Activated naive CD4-positive, alpha-beta T cell treated with anti-CD3 and anti-CD28 coated beads, Interleukin-2, amount 50 U/mL, for 16 hours (primary cell): Measurements from ENCODE around the gene CADM4.
"Not testable (repeated sequence)": the region's sequence is repeated elsewhere in the genome, so short reads cannot be mapped to it uniquely, and the experiment has no call there.

Experiments
- DNase-seq: peaks from one replicate; pipeline ENCODE4 v3.0.0-alpha.2; 2020

The CADM4 gene

GRCh38 chr19:43660971-43661360 is 21.3 kb upstream of the CADM4 start:
- no peak for DNase-seq

DNA sequence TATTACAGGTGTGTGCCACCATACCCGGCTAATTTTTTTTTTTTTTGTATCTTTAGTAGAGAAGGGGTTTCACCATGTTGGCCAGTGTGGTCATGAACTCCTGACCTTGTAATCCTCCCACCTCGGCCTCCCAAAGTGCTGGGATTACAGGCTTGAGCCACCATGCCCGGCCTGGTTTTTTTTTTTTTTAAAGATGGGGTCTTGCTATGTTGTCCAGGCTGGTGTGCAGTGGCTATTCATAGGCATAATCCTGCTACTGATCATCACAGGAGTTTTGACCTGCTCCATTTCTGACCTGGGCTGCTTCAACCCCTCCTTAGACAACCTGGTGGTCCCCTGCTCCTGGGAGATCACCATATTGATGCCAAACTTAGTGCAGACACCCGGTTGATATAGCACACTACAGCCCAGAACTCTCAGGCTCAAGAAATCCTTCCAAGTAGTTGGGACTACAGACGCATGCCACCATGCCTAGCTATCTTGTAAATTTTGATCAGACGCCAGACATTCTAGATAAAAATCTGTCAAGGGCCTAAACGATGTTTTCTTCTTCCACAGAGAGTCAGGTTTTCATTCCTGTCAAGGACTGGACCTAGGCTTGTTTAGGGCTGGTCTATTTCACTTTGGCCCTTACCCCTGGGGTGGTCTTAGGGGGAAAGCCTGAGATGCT is 20.8 kb upstream of the CADM4 start:
- no peak for DNase-seq

DNA sequence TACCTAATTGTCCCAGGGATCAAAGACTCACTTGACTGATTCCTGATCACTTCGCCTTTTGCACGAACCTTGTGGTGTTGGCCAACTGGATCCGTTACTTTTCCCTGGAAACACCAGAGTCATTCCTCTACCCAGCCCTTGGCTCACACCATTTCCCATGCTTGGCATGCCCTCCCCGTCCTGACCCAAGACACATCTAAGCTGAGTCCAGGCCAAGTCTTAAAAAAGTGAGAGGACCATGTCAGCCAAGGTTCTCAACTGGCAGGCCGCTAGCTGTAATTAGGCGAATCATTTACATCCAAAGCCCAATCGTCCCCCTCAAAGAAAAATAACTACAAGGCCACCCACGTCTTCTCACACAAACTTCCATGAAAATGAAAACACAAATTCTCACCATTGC is 18.8 kb upstream of the CADM4 start:
- DNase-seq: no peak

- DNase-seq: no peak
Observed at GRCh38 chr19:43658001-43658400, 18.4 kb upstream of the CADM4 start.

GRCh38 chr19:43656436-43656835 is 16.8 kb upstream of the CADM4 start:
- DNase-seq: no peak

DNA sequence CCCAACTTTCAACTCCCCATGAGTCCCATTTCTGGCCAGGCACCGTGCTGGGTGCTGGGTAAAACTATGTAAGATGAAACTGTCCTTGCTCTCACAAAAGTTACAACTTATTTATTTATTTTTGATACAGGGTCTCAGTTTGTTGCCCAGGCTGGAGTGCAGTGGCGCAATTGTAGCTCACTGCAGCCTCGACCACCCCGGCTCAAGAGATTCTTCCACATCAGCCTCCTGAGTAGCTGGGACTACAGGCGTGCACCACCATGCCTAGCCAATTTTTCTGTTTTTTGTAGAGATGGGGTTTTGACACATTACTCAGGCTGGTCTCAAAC is 12.9 kb upstream of the CADM4 start:
- no peak for DNase-seq

DNA sequence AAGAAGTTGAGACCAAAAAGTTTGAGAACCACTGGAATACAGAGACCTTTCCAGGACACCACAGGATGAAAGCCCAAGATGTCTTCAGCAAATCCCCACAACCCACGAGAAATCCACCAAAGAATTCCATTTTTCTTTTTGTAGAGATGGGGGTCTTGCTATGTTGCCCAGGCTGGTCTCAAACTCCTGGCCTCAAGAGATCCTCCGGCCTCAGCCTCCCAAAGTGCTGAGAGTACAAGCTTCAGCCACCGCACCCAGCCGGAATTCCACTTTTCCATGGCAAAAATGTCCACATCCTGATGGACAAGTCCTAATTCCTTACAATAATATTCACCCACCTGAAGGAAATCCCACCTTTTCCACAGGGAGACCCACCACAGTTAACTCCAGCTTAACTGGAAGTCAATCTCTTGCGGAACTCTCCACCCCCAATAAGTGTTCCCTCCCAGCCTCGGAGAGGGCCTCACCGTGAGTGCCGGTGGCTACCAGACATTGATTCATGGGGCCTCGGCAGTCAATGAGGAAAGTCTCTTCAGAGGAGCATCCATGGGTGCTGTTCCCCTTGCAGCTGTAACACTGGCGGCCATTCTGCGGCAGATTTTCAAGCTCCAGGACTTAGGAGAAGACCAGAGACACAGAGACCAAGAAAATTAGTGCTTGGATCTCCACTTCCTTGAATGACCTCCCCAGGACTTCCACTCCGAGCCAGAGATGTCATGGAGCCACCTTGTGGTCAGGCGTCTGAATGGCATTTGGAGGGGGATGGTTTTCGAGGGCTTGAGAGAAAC is 12.3 kb upstream of the CADM4 start:
- DNase-seq: peak; percentile 42

- not testable (repeated sequence) for DNase-seq
Observed at GRCh38 chr19:43650276-43650675, 10.6 kb upstream of the CADM4 start.

DNA sequence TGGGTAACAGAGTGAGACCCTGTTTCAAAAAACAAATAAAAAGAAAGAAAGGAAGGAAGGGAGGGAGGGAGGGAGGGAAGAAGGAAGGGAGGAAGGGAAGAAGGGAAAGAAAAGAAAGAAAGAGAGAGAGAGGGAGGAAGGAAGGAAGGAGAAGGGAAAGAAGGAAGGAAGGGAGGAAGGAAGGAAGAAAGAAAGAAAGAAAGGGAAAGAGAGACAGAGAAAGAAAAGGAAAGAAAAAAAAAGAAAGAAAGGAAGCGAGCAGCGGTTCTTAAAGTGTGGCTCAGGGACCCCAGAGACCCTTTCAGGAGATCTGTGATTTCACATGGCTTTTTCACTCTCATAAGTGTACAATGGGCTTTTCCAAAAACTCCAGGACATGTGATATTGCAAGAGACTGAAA is 9.9 kb upstream of the CADM4 start:
- no peak for DNase-seq

GRCh38 chr19:43648633-43649032 is 9.0 kb upstream of the CADM4 start:
- no peak for DNase-seq

- DNase-seq: no peak
Observed at GRCh38 chr19:43644181-43644580, 4.5 kb upstream of the CADM4 start.

DNA sequence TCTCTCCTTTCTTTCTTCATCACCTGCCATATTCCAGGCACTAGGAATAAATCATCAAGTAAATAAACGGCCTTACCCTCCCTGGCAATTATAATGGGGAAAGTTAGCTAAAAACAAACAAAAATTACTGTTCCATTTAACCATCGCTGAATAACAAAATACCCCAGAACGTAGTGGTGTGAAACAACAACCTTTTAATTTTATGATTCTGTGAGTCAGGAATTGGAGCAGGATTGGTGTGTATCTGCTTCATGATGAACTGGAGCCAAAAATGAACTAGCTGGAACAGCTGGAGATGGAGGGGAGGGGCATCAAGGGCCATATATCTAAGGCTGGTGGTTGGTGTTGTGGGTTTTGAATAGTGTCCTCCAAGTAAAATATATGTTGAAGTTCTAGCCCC is 3.7 kb upstream of the CADM4 start:
- DNase-seq: no peak

DNA sequence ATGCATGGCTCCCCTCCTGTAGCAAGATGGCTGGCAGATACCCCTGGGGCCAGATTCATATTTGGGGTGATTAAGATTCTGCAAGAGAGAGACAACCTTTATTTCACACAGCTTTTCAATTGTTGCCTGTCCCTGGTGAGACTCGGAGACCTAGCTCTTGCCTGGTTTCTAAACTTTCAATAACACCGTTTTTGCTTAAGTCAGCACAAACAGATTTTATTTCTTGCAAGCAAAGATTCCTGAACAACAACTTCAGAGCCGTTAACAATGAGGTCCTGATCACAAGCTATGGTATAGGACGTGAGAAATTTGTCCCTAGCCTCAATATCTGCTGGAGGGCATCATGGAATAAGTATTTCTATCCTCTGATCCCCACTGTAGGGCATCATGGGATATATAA is 2.9 kb upstream of the CADM4 start:
- DNase-seq: no peak

- no peak for DNase-seq
Observed at GRCh38 chr19:43641333-43641732, 1.7 kb upstream of the CADM4 start.

DNA sequence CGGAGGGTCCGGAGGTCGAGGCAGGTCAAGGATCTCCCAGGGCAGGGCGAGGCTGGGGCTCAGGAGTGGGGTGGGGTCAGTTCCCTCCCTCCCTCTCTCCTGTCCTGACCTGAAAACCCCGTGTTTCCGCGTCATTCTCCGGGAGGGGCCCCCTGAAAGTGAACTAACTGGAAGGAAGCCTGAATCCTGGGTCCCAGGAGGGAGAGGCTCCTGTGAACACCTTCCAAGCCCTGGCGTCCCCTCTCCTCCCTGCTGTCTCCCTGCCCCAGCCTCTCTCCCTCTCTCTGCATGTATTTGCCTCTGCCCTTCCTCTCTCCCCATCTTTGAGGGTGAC is 741 bp upstream of the CADM4 start:
- DNase-seq: no peak

DNA sequence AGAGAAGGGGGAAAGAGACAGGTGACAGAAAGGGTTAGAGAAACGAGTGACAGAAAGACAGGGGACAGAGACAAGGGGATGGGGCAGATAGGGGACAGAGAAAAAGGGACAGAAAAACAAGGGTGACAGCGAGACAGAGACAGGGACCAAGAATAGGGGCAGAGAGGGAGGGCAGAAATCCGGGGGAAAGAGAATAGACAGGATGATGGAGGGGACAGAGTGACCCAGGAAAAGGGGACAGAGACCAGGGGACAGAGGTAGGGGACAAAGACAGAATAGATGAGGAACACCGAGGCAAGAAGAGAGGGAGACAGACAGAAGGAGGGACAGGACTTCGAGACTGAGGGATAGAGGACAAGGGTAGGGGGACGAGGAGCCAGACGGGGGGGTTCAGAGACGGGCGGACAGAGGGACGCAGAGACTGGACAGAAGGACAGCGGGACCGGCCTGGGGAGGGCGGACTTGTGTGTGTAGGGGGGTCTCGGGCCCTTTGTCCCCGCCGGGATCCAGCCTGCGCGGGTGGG is 593 bp downstream of the CADM4 start:
- no peak for DNase-seq

GRCh38 chr19:43638214-43638994 is 1.2 kb downstream of the CADM4 start:
- no peak for DNase-seq

- no peak for DNase-seq
Observed at GRCh38 chr19:43636121-43636683, 3.4 kb downstream of the CADM4 start.

DNA sequence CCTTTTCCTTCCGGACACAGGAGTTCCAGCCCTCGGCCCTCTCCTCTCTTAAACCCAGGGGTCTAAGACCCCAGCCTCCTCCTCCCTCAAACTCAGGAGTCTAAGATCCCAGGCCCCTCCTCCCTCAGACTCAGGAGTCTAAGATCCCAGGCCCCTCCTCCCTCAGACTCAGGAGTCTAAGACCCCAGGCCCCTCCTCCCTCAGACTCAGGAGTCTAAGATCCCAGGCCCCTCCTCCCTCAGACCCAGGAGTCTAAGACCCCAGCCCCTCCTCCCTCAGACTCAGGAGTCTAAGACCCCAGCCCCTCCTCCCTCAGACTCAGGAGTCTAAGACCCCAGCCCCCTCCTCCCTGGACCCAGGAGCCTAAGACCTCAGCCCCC is 4.1 kb downstream of the CADM4 start:
- DNase-seq: not testable (repeated sequence)

DNA sequence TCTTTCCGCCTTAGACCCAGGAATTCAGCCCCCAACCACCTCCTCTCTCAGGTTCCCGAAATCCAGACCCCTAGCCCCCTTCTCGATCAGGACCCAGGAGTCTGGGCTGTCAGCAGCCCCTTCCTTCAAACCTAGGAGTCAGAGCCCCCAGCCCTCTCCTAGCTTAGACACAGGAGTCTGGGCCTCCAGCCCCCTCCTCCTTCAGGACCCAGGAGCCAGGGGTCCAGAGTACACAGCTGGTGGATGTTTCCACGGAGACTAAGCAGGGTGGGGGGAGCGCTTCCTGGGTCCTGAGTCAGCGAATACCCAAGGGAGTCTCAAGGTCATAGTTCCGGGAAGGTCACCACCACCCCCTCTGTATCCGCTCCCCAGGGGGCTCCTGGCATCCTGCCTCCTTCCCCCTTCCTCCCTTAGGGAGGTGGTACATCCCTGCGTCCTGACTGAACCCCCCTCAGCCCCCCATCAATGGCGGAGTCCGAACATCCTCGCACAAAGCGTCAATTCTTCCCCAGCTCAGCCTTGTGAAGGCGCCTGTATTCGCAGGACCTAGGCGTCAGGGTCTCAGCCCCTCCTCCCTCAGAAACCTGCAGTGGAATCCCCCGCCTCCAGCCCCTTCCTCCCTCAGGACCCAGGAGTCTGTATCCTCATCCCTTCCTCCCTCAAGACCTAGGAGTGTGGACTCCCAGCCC is 4.6 kb downstream of the CADM4 start:
- DNase-seq: no peak

DNA sequence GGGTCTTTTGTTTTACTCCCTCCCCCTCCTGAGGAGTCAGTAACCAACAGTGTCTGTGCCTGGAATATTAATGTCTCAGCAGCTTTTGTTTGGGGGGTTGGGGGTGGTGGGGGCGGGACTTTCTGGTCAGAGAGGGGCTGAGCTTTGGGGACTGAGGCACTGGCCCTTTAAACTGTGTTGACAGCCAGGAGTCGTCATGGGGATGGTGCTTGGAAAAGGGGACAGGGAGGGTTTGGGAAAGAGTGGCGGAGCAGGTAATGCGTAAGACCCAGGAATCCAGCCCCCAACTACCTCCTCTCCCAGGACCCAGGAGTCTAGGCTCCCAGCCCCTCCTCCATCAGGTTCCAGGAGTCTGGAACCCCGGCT is 5.2 kb downstream of the CADM4 start:
- no peak for DNase-seq

DNA sequence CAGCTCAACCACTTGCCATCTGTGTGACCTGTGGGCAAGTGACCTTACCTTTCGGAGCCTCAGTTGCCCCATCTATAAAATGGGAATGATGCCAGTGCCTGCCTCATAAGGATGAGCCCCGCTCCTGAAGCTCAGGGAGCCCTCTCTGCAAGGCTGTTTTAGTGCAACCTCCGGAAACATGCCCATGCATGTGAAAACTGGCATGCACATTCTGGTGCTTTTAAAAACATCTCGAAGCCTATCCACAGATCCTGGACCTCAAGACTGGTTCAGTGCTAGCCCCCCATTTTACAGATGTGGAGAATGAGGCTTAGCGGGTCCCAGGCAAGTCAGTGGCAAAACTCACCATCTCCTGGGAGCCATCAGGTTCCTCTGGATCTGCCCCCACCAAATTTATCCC is 5.6 kb downstream of the CADM4 start:
- no peak for DNase-seq

- no peak for DNase-seq
Observed at GRCh38 chr19:43633520-43633919, 6.1 kb downstream of the CADM4 start.
